ENCODE data around the gene GIGYF2.

GRCh38 chr2:232672588-232672987 lies 24.5 kb upstream of the GIGYF2 start:
- TF ChIP-seq, protein P1, sequence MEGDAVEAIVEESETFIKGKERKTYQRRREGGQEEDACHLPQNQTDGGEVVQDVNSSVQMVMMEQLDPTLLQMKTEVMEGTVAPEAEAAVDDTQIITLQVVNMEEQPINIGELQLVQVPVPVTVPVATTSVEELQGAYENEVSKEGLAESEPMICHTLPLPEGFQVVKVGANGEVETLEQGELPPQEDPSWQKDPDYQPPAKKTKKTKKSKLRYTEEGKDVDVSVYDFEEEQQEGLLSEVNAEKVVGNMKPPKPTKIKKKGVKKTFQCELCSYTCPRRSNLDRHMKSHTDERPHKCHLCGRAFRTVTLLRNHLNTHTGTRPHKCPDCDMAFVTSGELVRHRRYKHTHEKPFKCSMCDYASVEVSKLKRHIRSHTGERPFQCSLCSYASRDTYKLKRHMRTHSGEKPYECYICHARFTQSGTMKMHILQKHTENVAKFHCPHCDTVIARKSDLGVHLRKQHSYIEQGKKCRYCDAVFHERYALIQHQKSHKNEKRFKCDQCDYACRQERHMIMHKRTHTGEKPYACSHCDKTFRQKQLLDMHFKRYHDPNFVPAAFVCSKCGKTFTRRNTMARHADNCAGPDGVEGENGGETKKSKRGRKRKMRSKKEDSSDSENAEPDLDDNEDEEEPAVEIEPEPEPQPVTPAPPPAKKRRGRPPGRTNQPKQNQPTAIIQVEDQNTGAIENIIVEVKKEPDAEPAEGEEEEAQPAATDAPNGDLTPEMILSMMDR (IDR thresholded peaks at IDR 0.05; ENCODE audit: low read depth, low read length), result no peak
- no peak for TF ChIP-seq EZH2phosphoT487 (IDR thresholded peaks at IDR 0.05; ENCODE audit: low read depth)

Data from OCI-LY3 (cell line).